ENCODE results near the gene CSRNP3.

The CSRNP3 gene, protein sequence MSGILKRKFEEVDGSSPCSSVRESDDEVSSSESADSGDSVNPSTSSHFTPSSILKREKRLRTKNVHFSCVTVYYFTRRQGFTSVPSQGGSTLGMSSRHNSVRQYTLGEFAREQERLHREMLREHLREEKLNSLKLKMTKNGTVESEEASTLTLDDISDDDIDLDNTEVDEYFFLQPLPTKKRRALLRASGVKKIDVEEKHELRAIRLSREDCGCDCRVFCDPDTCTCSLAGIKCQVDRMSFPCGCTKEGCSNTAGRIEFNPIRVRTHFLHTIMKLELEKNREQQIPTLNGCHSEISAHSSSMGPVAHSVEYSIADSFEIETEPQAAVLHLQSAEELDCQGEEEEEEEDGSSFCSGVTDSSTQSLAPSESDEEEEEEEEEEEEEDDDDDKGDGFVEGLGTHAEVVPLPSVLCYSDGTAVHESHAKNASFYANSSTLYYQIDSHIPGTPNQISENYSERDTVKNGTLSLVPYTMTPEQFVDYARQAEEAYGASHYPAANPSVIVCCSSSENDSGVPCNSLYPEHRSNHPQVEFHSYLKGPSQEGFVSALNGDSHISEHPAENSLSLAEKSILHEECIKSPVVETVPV

DNA sequence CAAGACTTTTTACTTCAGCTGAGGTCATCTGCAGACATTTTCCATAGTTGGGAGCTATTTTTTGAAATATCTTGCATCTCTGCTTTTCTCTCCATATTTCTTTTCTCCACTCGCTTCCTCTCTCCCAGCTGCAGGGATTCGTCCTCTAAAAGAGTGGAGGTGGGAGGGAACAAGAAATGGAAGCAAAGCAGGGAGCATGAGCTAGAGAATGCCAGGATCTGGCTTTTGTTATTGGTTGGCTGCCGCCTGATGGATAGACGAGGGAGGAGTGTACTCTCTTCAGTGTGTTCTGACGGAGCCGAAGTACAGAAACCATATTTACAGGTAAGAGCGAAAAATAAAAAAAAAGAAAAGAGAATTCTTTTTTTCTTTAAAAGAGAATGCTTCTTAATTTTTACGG lies at the start of gene CSRNP3:
Gene CSRNP3, plus strand, starts transcription at position 282 of the 400 bp plus-strand sequence. CDS start 125,368 bp downstream, outside the sequence.
- peak; percentile 55 for DNase-seq

DNA sequence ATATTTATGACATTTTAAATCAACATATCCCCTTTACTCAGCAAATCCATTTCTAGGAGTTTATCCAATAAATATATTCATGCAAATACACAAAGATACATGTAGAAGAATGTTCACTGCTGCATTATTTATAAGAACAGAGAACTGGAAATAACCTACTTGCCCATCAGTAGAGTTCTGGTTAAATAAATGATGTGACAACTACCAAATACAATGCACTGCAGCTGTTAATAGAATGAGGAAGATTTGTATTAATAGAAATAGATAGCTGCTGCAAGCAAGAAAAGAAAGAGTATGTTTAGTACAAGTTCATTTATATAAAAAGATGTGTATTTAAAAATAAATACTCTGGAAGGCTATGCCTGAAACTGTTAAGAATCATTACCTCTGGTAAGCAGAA lies 49.3 kb upstream of the CSRNP3 start:
- no peak for DNase-seq

- DNase-seq, result no peak
Measured at GRCh38 chr2:165423081-165423480, 46.4 kb upstream of the CSRNP3 start.

DNA sequence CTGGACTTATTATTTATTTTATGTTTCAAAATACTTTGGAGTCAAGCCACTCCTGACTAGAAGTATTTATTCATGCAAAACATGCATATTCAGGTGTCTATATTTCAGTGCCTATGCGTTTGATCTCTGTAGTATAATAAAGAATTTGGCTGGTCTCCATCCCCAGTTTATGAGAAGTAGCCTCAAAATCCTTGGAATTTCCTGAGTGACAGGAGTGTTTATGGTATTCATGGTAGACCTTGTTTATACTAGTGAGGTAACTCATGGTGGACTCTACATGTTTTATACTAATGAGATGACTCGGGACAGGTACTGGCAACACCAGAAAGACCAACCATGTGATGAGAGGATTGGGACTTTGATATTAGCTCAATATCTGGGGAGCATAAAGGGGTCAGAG lies 43.9 kb upstream of the CSRNP3 start:
- no peak for DNase-seq

GRCh38 chr2:165427686-165428085 lies 41.8 kb upstream of the CSRNP3 start:
- DNase-seq, result no peak

- no peak for DNase-seq
Measured at GRCh38 chr2:165428926-165429325, 40.6 kb upstream of the CSRNP3 start.

- DNase-seq, result no peak
Measured at GRCh38 chr2:165431014-165431413, 38.5 kb upstream of the CSRNP3 start.

- DNase-seq, result no peak
Measured at GRCh38 chr2:165432234-165432966, 37.1 kb upstream of the CSRNP3 start.

DNA sequence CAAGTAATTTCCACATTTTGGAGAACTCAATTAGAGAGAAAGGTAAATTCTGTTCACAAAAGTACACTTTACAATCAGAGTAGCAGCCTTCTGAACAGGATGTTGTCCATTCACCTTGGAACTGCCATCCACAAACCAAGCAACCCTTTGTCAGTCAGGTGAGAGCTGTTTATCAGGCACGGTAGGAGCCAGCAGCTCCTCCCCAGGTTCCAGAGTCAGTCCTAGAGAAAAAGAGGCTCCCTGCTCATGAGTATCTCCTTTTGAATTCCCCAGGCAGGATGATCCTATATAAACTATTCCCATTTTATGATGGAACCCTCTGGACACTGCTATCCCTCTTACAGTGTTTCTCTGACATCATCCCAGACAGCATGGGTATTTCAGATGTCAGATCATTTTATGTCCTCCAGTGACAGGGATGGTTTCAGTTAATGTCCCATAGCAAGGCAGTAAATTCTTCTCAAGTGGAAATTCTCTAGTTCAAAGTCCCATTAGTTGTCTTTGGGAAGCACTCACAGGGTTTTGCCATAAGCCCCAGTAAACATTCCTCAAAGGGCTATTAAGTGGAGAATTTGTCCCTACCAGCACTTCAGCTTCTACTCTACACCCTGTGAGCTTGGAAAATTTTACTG lies 34.5 kb upstream of the CSRNP3 start:
- no peak for DNase-seq

DNA sequence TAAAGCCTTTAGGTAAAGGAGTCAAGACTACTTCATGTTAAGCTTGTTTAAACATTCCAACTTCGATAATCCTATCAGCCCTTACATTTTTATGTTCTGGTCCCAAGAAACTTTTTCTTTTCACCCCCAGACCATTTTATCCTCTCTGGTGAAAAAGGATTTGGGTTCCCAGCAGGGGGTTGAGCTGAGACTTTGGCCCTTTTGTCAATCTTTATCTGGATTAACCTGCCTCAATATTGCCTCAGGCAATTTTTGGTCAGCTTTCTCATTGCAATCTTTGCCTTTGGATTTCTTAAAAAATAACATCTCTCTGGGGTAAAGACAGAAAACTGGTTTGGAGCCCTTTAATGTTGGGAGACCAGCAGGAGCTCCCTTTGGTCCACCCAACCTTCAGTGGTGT lies 33.9 kb upstream of the CSRNP3 start:
- no peak for DNase-seq

DNA sequence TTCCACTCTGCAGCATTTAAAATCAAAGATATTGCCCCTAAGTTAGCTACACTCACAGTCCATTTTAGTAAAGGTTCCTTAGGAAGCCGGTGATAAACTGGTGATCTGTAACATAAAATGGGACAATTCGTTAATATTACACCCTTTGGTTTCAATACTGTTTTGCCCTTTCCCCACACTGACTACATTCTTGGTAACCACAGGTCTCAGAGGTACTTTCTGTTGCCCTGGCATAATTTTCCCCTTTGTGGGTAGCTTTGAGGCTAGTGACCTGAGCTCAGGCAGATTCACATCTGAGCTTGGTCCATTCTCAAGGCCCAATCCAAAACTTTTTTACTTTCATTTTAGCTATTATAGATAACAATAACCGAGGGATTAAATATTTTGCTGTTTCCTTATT lies 32.9 kb upstream of the CSRNP3 start:
- no peak for DNase-seq

- DNase-seq, result no peak
Measured at GRCh38 chr2:165440367-165440766, 29.1 kb upstream of the CSRNP3 start.

GRCh38 chr2:165443511-165443910 lies 26.0 kb upstream of the CSRNP3 start:
- no peak for DNase-seq

DNA sequence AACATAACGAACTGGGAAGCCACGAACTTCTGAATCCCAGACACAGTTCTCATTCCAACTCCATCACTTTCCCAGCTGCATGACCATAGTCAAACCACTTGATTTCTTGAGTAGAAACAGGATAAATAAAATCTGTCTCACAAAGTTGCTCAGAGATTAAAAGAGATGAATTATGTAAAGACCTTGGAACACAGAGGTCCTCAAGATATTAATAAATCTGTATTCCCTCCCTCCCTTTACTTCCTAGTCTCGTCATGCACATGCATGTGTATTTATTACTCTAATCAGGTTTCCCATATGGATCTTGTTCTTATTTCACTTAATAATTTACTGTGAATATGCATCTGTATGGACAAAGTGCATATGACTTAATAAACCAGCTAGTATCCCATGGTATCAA lies 21.1 kb upstream of the CSRNP3 start:
- no peak for DNase-seq

DNA sequence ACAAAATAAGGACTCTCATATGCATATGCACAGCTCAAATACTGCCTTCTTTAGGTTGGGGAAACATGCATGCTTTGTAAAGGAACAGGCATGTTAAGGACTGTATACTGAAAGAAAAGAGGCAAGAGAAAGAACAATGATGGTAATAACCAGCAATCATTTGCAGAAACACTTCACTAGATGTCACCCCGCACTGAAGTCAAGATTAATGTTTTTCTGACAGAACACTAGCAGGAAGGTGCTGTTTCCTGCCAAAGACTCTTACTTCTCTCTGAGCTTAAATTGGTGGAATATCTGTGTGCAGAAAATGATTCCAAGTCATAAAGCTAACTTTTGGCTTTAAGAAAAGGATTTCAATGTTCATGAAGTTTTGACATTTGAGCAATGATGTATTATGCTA lies 19.3 kb upstream of the CSRNP3 start:
- DNase-seq, result no peak

DNA sequence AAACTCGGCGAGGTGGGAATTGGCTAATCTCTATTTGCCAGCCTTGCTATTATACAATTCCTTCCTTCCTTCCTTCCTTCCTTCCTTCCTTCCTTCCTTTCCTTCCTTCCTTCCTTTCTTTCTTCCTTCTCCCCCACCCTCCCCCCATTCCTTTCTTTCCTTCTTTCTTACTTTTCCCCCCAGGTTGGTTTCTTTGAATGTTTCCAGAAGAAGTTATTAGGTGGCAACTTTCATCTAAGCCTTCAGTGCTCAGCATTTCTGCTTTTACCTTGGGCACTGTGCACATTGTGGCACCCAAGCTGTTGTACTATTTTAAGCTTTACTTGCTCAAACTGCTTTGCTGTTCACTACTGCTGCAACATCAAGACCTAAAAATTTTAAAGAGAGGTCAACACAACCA lies 17.2 kb upstream of the CSRNP3 start:
- no peak for DNase-seq

DNA sequence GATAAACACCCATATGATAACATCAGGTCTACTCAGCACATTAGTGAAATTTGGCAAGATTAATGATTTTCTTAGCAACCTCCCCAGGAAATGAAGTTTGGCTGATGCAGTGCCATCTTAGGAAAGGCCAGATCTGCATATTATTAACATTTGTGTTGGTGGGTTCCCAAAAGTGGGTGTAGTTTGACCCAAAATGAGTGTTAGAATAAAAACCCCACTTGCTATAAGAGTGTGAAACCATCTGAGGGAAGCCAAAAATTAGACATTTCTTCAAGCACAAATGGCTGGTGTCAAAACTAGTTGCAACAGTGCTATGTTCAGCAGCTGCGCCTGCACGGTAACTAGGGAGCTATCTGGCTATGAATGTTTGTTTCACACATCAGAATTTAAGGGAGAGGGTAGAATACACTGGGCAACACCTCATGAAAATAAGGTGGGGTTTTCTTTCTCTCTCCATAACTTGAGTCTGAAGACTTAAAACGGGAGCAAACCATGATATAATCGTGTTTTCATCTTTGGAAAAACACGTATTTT lies 15.9 kb upstream of the CSRNP3 start:
- no peak for DNase-seq

- no peak for DNase-seq
Measured at GRCh38 chr2:165454905-165455304, 14.6 kb upstream of the CSRNP3 start.

DNA sequence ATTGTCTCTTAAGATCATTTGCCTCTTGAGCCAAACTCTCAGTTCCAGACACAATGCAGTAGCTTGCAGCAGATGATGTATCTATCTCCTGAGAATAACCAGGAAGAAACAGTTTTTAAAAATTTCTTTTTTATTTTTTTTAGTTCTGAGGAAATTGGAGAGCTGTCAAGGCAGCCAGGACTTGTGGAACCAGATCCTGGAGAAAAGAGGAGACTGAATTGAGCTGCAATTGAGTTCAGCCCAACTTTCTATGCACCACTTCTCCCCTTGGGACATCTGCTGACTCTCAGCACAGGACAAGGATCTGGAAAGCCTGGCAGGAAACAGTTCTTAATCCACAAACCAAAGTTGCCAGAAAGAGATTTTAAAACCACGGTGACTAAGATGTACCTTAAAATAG lies 13.5 kb upstream of the CSRNP3 start:
- DNase-seq, result no peak

DNA sequence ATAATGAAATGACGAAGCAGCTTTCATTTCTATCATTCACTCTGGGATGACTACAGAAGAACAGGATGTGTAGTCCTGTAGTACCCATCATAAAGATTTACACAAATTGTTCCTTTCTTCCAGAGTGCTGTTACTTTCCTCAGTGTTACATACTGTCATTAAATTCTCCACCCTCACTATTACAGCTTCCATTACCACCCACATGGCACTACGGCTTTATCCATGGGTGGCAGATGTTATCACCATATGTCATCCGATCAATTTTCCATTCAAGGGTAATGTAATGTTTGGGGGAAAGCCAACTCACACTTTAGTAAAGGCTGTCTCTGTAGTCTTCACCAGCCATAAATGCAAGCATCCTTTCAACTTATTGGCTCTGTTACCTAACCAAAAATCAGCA lies 7.1 kb upstream of the CSRNP3 start:
- DNase-seq, result peak; percentile 82

DNA sequence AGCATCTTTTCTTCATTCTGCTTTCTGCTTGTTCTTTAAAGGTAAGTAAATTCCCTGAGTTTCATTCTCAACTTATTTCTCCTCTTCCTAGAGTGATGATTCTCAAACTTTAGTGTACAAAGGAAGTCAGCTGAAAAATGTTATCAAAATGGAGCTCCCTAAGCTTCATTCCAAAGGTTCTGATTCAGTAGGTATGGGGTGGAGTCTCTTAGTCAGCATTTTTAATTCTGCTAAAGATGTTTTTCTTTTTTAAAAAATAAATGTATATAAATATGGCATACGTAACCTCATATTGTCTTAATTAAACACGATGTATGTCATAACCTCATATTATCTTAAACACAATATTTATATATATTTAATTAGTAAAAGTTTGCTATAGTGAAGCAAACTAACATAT lies 3.1 kb upstream of the CSRNP3 start:
- no peak for DNase-seq

- no peak for DNase-seq
Measured at GRCh38 chr2:165467921-165468320, 1.6 kb upstream of the CSRNP3 start.

DNA sequence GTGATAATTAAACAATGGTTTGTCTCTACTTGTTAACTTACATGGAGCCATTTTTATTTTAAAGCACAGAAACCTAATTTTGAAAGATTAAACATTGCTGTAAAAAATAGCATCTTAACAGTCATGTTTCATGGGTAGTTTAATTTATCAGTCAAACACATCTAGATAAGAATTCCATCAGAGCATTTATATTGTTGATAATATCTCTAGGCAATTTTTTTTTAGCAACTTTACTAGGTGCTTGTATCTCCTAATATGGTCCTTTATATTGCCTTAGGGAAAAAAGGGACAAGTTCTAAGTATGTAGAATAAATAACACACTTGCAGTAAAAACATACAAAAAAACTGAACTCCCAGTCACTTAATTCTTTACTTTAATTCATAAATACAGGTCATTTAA lies 863 bp downstream of the CSRNP3 start:
- DNase-seq, result no peak

Data from NCI-H1105 (cell line).